HepG2 (cell line): ENCODE data around the gene ENTPD1. TPM values are rescaled to one million over a fixed set of nuclear protein-coding genes. Genes with fewer than 3 reads are reported as not detected.

Experiments
- AKAP8 ChIP-seq: sonication (generic); formaldehyde crosslinking; IDR thresholded peaks from 2 replicates; pipeline ENCODE4 v1.5.1; 2020; ENCODE audit warnings: mild to moderate bottlenecking, missing genetic modification reagents
- ARID2 ChIP-seq: sonication (generic); formaldehyde crosslinking; IDR thresholded peaks from 2 replicates; pipeline ENCODE4 v1.8.1; 2022; ENCODE audit warnings: mild to moderate bottlenecking, missing genetic modification reagents, borderline replicate concordance
- CEBPB ChIP-seq: IDR thresholded peaks from 2 replicates; pipeline ENCODE4 v1.6.1; 2011; ENCODE audit warnings: low read depth, low read length, improper control_type of control experiment, borderline replicate concordance
- CEBPG ChIP-seq: IDR thresholded peaks from 2 replicates; pipeline ENCODE4 v1.6.1; 2016
- CREB1 ChIP-seq, 2 experiments: fragments of 450-650 bp in 1 of 2; IDR thresholded peaks; 2 replicates each; pipeline ENCODE4 v1.6.1; 2016 to 2017; ENCODE audit warnings: control low read depth in 1 of 2, mild to moderate bottlenecking in 1 of 2, missing compliant biosample characterization in 1 of 2, missing genetic modification characterization in 1 of 2
- ELF1 ChIP-seq: sonication (generic); formaldehyde crosslinking; IDR thresholded peaks from 2 replicates; pipeline ENCODE4 v1.4.0; 2020; ENCODE audit warnings: missing genetic modification reagents
- FIP1L1 ChIP-seq: fragments of 200-400 bp; formaldehyde crosslinking; IDR thresholded peaks from 2 replicates; pipeline ENCODE4 v1.6.1; 2018; ENCODE audit warnings: low read depth, mild to moderate bottlenecking, low read length, moderate library complexity, borderline replicate concordance; ENCODE audit not compliant: insufficient read depth
- HNF4A ChIP-seq: sonication (generic); formaldehyde crosslinking; IDR thresholded peaks from 2 replicates; pipeline ENCODE4 v1.4.0; 2020; ENCODE audit warnings: missing genetic modification reagents
- IRF2 ChIP-seq: IDR thresholded peaks from 2 replicates; pipeline ENCODE4 v1.6.1; 2018; ENCODE audit warnings: missing genetic modification reagents, missing compliant biosample characterization
- MIER3 ChIP-seq: IDR thresholded peaks from 2 replicates; pipeline ENCODE4 v1.6.1; 2016; ENCODE audit warnings: missing compliant biosample characterization, borderline replicate concordance
- PCBP2 ChIP-seq: fragments of 200-400 bp; formaldehyde crosslinking; optimal IDR thresholded peaks from 2 replicates; pipeline ENCODE3; 2018; ENCODE audit warnings: low read length, low read depth; ENCODE audit not compliant: poor library complexity, severe bottlenecking
- SMAD3 ChIP-seq: sonication (generic); formaldehyde crosslinking; IDR thresholded peaks from 2 replicates; pipeline ENCODE4 v1.4.0; 2020; ENCODE audit warnings: missing genetic modification reagents
- SNRNP70 ChIP-seq: fragments of 200-400 bp; formaldehyde crosslinking; IDR thresholded peaks from 2 replicates; pipeline ENCODE4 v1.6.1; 2017; ENCODE audit warnings: mild to moderate bottlenecking, low read depth, low read length, moderate library complexity
- SP5 ChIP-seq: IDR thresholded peaks from 2 replicates; pipeline ENCODE4 v1.6.1; 2016; ENCODE audit warnings: low read depth, borderline replicate concordance
- ZNF33B ChIP-seq: sonication (generic); formaldehyde crosslinking; IDR thresholded peaks from 2 replicates; pipeline ENCODE4 v1.5.1; 2020; ENCODE audit warnings: mild to moderate bottlenecking, missing genetic modification reagents
- ZNF367 ChIP-seq: sonication (generic); formaldehyde crosslinking; IDR thresholded peaks from 2 replicates; pipeline ENCODE4 v1.4.0; 2020; ENCODE audit warnings: missing genetic modification reagents, borderline replicate concordance
- ZNF674 ChIP-seq: sonication (generic); formaldehyde crosslinking; IDR thresholded peaks from 2 replicates; pipeline ENCODE4 v1.5.0; 2020; ENCODE audit warnings: low read depth, mild to moderate bottlenecking, missing genetic modification reagents
- ZNF775 ChIP-seq: sonication (generic); formaldehyde crosslinking; IDR thresholded peaks from 2 replicates; pipeline ENCODE4 v1.4.0; 2020; ENCODE audit warnings: missing genetic modification reagents, mild to moderate bottlenecking, moderate library complexity, borderline replicate concordance
- ZSCAN21 ChIP-seq: sonication (generic); formaldehyde crosslinking; IDR thresholded peaks from 2 replicates; pipeline ENCODE4 v1.8.0; 2022; ENCODE audit warnings: mild to moderate bottlenecking, missing genetic modification reagents, moderate library complexity, borderline replicate concordance
- polyA plus RNA-seq, 8 experiments: library from polyadenylated mRNA; depleted of rRNA in 3 of 8; stranded (reverse) in 7 of 8; unstranded in 1 of 8; fragments of >200 nt; fragmentation: Illumina TruSeq in 4 of 8; extraction: Trizol in 4 of 8; gene quantifications; 2 replicates each; pipeline versions ENCODE4 v1.2.1 to v1.2.3, GENCODE V29; 2011 to 2016; ENCODE audit warnings: low read depth in 4 of 8, missing spikeins in 1 of 8, mixed read lengths in 1 of 8; ENCODE audit not compliant: insufficient read depth in 1 of 8
- total RNA-seq, 5 experiments: library from RNA; depleted of rRNA; stranded (reverse); fragments of >200 nt; fragmentation: Illumina TruSeq; extraction: Trizol; gene quantifications; 2 replicates each; pipeline ENCODE4 v1.2.3, GENCODE V29; 2016; ENCODE audit warnings: low read depth in 1 of 5
- TF ChIP-seq, protein P1 (sequence below): sonication (generic); formaldehyde crosslinking; IDR thresholded peaks from 2 replicates; pipeline ENCODE4 v1.4.0; 2020; ENCODE audit warnings: missing genetic modification reagents; ENCODE audit errors: not compliant biosample characterization
- TF ChIP-seq, protein P2 (sequence below): sonication (generic); formaldehyde crosslinking; IDR thresholded peaks from 2 replicates; pipeline ENCODE4 v1.4.0; 2020; ENCODE audit warnings: mild to moderate bottlenecking, missing genetic modification reagents
- TF ChIP-seq, protein P3 (sequence below): sonication (generic); formaldehyde crosslinking; IDR thresholded peaks from 2 replicates; pipeline ENCODE4 v1.4.0; 2020; ENCODE audit warnings: mild to moderate bottlenecking, missing genetic modification reagents

The ENTPD1 gene
- total and polyA plus RNA-seq, 2 of the 13 experiments (the other 11 are each of a cell fraction or from before 2014, with no cell fraction given): 0.07 TPM

DNA sequence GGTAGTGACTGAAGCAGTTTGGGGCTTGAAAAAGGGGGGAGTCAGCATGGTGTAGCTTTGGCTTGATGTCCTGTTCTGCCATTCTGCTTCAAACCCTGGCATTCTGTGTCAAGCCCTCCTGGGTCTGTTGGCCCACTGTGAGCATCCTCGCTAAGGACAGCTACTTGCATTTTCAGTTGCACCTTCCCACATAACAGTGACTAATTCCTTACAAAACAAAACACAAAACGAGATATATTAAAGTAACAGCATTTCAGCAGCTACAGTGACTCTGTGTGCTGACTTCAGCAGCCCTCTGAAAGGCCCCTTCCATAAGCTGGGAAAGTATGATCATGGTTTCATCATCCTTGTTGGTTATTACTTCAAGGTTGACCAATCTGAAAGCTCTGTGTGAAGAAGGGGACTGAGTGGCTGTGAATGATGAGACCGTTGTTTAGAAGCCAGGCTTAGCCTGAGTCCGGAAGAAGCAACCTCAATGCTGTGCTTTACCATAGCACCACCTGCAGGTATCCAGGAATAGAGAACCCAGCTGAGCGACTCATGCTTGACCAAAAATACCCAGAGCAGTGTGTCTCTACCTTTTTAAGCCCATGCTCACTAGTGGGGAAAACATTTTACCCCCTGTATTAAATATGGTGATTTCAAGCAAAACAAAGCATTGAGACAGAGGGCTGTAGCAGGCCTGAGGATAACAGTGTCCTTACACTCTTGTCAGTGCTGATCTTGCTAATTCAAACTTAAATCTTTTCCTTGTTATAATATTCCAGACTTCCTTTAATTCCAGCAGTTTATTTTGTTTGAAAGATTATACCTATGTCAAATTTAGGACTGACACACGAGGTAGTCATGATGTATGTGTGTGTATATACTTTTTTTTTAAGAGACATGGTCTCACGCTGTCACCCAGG lies 109.2 kb downstream of the ENTPD1 start (continued):
- no peak for TF ChIP-seq CREB1 (IDR thresholded peaks at IDR 0.05)
- TF ChIP-seq CREB1 (CRISPR knock-in tag; IDR thresholded peaks at IDR 0.05): 0 out of 2 replicates have a peak, but pooled peaks have one; percentile 25
- no peak for TF ChIP-seq ZNF33B (CRISPR knock-in tag)
- no peak for TF ChIP-seq ZNF367 (CRISPR knock-in tag)
- TF ChIP-seq SNRNP70: no peak
- TF ChIP-seq, protein P1, sequence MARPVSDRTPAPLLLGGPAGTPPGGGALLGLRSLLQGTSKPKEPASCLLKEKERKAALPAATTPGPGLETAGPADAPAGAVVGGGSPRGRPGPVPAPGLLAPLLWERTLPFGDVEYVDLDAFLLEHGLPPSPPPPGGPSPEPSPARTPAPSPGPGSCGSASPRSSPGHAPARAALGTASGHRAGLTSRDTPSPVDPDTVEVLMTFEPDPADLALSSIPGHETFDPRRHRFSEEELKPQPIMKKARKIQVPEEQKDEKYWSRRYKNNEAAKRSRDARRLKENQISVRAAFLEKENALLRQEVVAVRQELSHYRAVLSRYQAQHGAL (CRISPR knock-in tag): no peak
- TF ChIP-seq PCBP2: no peak
- TF ChIP-seq ZSCAN21 (CRISPR knock-in tag): no peak
- TF ChIP-seq ZNF674 (CRISPR knock-in tag): no peak
- TF ChIP-seq ZNF775 (CRISPR knock-in tag): no peak
- 0 out of 2 replicates have a peak, but pooled peaks have one; percentile 15 for TF ChIP-seq SP5 (CRISPR knock-in tag)
- TF ChIP-seq, protein P2, sequence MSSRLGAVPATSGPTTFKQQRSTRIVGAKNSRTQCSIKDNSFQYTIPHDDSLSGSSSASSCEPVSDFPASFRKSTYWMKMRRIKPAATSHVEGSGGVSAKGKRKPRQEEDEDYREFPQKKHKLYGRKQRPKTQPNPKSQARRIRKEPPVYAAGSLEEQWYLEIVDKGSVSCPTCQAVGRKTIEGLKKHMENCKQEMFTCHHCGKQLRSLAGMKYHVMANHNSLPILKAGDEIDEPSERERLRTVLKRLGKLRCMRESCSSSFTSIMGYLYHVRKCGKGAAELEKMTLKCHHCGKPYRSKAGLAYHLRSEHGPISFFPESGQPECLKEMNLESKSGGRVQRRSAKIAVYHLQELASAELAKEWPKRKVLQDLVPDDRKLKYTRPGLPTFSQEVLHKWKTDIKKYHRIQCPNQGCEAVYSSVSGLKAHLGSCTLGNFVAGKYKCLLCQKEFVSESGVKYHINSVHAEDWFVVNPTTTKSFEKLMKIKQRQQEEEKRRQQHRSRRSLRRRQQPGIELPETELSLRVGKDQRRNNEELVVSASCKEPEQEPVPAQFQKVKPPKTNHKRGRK: no peak
- TF ChIP-seq, protein P3, sequence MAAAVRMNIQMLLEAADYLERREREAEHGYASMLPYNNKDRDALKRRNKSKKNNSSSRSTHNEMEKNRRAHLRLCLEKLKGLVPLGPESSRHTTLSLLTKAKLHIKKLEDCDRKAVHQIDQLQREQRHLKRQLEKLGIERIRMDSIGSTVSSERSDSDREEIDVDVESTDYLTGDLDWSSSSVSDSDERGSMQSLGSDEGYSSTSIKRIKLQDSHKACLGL (CRISPR knock-in tag): no peak
- TF ChIP-seq ELF1 (CRISPR knock-in tag): 0 out of 2 replicates have a peak, but pooled peaks have one; percentile 64
- TF ChIP-seq CEBPG (CRISPR knock-in tag): peak; percentile 47; the same call in 1 of the 2 replicates
- TF ChIP-seq SMAD3 (CRISPR knock-in tag): 0 out of 2 replicates have a peak, but pooled peaks have one; percentile 52
- no peak for TF ChIP-seq IRF2 (CRISPR knock-in tag)
- TF ChIP-seq AKAP8: no peak
- peak; percentile 82; the same call in 1 of the 2 replicates for TF ChIP-seq CEBPB
- no peak for TF ChIP-seq MIER3 (CRISPR knock-in tag)
- no peak for TF ChIP-seq ARID2 (CRISPR knock-in tag)
- no peak for TF ChIP-seq FIP1L1
- no peak for TF ChIP-seq HNF4A (CRISPR knock-in tag)
